ENCODE measurements around the gene SLC6A7.

The SLC6A7 gene

DNA sequence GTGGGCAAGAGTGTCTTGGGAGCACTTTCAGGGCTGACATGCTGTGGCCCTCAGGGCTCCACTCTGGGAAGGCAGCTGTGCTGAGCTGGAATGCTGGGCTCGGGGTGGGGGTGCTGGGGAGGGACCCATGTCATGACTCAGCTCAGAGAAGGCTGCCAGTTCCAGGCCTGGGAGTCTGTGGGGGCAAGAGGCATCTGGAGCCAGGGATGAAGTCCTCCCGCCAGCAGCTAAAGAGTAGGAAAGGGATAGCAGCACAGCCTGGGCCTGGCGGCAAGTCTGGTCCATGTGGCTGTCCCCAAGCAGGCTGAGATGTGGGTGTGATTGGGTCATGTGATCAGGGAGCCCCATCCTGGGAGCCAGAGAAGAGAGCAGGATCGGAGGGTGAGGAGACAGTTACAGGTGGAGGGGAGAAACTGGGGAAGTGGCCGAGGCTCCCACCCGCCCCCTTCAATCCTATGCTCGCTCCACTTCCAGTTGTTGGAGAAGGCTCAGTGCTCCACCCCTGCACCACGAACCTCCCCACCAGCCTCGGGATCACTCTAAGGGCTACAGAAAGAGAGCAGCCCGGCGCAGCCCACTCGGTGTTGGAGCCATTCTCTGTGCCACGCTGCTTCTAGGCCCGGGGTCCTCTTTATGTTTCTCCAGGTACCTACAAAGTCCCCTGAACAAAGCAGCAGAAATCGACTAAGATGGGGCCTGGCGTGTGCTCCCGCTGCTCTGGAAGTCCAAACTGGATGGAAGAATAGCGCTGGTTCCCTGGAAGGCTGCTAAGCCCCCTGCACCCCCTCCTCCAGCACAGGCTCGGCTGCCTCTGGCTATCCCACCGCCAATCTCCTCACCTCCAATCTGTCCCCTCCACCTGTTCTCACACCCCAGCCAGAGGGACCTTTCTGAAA is 46.3 kb upstream of the SLC6A7 start:
- TF ChIP-seq POLR2A (IDR thresholded peaks at IDR 0.05; ENCODE audit: extremely low read depth, insufficient read length) = no peak
- TF ChIP-seq CTCF (IDR thresholded peaks at IDR 0.05; ENCODE audit: low read depth, low read length) = no peak
- 0 out of 2 replicates have a peak, but pooled peaks have one; percentile 8 for TF ChIP-seq MAX (IDR thresholded peaks at IDR 0.05; ENCODE audit: low read depth, low read length)
- DNase-seq (ENCODE audit: low read depth) = peak; percentile 46
- H3K4me3 ChIP-seq (ENCODE audit: low read depth, low read length) = peak overlapping the region; percentile 39

DNA sequence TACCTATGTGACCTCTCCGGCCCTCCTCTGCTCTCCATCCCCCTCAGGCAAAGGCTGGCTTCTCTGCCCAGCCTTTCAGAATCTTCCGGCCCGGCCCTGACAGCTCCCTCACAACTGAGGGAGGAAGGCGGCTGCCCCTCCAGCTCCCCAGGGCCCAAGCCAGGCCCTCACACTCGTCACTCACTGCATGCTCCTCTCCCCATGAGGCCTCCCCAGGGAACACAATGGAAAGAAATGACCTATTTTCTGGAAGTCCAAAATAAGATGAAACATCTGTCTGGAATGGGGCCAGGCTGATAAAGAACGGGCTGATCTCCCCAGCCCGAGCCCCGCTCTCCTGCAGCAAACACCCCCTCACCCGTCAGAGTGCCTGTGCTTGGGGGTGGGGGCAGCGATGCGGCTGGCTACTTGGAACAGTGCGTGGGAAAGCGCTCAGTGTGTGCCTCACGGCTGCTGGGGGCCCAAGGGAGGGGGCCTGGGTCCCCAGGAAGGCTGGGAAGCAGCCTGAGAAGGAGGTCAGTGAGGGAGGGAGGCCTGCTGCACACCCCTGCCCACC is 45.5 kb upstream of the SLC6A7 start:
- peak; percentile 81 for DNase-seq (ENCODE audit: low read depth)
- H3K4me3 ChIP-seq (ENCODE audit: low read depth, low read length) = no peak overlapping the region
- TF ChIP-seq POLR2A (IDR thresholded peaks at IDR 0.05; ENCODE audit: extremely low read depth, insufficient read length) = no peak

- no peak for TF ChIP-seq CTCF (IDR thresholded peaks at IDR 0.05; ENCODE audit: low read depth, low read length)
- H3K4me3 ChIP-seq (ENCODE audit: low read depth, low read length) = no peak overlapping the region
- no peak for DNase-seq (ENCODE audit: low read depth)
Observed at GRCh38 chr5:150144879-150145278, 45.0 kb upstream of the SLC6A7 start.

DNA sequence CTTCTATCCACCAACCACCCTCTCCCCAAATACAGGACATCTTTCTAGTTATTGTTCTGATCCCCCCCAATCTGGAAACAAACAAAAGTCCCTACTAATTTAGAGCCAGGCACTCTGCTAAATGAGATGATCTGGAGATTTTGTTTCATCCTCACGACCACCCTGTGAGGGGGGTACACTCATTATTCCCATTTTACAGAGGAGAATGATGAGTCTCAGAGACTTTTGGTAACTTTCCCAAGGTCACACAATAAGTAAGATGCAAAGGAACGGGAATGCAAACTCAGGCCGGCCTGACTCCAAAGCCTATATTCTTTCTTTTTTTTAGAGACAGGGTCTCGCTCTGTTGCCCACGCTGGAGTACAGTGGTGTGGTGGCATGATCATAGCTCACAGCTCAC is 43.6 kb upstream of the SLC6A7 start:
- no peak for DNase-seq (ENCODE audit: low read depth)
- H3K4me3 ChIP-seq (ENCODE audit: low read depth, low read length) = no peak overlapping the region
- TF ChIP-seq MYC (IDR thresholded peaks at IDR 0.05; ENCODE audit: low read depth, low read length) = no peak
- no peak for TF ChIP-seq POLR2A (IDR thresholded peaks at IDR 0.05; ENCODE audit: extremely low read depth, insufficient read length)
- TF ChIP-seq MAX (IDR thresholded peaks at IDR 0.05; ENCODE audit: low read depth, low read length) = no peak
- TF ChIP-seq CTCF (IDR thresholded peaks at IDR 0.05; ENCODE audit: low read depth, low read length) = no peak

- H3K4me3 ChIP-seq (ENCODE audit: low read depth, low read length) = no peak overlapping the region
- DNase-seq (ENCODE audit: low read depth) = no peak
- TF ChIP-seq MYC (IDR thresholded peaks at IDR 0.05; ENCODE audit: low read depth, low read length) = no peak
- no peak for TF ChIP-seq MAX (IDR thresholded peaks at IDR 0.05; ENCODE audit: low read depth, low read length)
Observed at GRCh38 chr5:150146862-150147601, 42.8 kb upstream of the SLC6A7 start.

DNA sequence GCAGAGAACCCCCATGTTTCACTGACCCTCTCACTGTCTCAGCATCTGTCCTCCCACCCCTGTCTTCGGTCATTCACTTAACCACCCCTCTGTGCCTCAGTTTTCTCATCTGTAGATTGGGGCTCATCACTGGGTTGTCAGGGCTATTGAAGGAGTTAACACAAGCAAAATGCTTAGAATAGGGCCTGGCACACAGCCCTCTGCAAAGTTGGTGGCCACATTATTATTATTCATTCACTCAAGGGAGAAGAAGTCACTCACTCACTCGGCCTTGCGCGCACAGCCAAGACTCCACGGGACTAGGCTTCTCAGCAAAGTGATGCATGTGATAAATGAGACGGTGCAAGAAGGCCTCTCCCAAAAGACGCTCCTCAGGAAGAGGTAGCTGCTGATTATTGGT is 42.2 kb upstream of the SLC6A7 start:
- no peak for DNase-seq (ENCODE audit: low read depth)
- no peak for TF ChIP-seq MAX (IDR thresholded peaks at IDR 0.05; ENCODE audit: low read depth, low read length)
- no peak for TF ChIP-seq POLR2A (IDR thresholded peaks at IDR 0.05; ENCODE audit: extremely low read depth, insufficient read length)
- no peak for TF ChIP-seq CTCF (IDR thresholded peaks at IDR 0.05; ENCODE audit: low read depth, low read length)
- no peak for TF ChIP-seq MYC (IDR thresholded peaks at IDR 0.05; ENCODE audit: low read depth, low read length)
- no peak overlapping the region for H3K4me3 ChIP-seq (ENCODE audit: low read depth, low read length)
